Measurements from ENCODE around the gene KLHDC10.

The KLHDC10 gene

GRCh38 chr7:130148561-130148960 is 78.2 kb downstream of the KLHDC10 start:
- peak; percentile 37 for DNase-seq (ENCODE audit: low read depth)
- no peak for TF ChIP-seq CTCF (IDR thresholded peaks at IDR 0.05; ENCODE audit: low read length, missing control alignments)

GRCh38 chr7:130149281-130150139 is 79.2 kb downstream of the KLHDC10 start:
- TF ChIP-seq CTCF (IDR thresholded peaks at IDR 0.05; ENCODE audit: low read length, missing control alignments) = no peak
- DNase-seq (ENCODE audit: low read depth) = no peak

More at GRCh38 chr7:130148561-130148960, 78.2 kb downstream of the KLHDC10 start:
- H3K4me3 ChIP-seq (replicated peaks; ENCODE audit: low read depth, low read length) = no peak overlapping the region

DNA sequence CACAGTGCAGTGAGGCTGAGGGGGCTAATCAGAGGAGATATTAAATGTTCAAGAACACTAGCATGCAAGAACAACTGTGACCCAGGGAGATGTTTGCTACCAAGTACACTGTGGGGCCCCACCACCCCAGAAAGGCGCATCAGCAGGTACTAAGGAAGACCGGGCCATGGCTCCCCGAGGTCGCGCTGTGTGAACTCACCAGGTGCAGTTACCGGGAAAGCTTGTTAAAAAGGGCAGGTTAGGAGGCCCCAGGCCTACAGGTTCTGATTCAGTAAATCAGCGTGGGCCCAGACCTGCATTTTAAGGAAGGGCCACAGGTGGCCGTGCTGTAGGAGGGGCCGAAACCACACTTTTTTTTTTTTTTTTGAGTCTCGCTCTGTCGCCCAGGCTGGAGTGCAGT is 80.3 kb downstream of the KLHDC10 start:
- no peak overlapping the region for H3K4me3 ChIP-seq (replicated peaks; ENCODE audit: low read depth, low read length)
- no peak for TF ChIP-seq CTCF (IDR thresholded peaks at IDR 0.05; ENCODE audit: low read length, missing control alignments)
- DNase-seq (ENCODE audit: low read depth) = no peak

More at GRCh38 chr7:130149281-130150139, 79.2 kb downstream of the KLHDC10 start:
- H3K4me3 ChIP-seq (replicated peaks; ENCODE audit: low read depth, low read length) = no peak overlapping the region

DNA sequence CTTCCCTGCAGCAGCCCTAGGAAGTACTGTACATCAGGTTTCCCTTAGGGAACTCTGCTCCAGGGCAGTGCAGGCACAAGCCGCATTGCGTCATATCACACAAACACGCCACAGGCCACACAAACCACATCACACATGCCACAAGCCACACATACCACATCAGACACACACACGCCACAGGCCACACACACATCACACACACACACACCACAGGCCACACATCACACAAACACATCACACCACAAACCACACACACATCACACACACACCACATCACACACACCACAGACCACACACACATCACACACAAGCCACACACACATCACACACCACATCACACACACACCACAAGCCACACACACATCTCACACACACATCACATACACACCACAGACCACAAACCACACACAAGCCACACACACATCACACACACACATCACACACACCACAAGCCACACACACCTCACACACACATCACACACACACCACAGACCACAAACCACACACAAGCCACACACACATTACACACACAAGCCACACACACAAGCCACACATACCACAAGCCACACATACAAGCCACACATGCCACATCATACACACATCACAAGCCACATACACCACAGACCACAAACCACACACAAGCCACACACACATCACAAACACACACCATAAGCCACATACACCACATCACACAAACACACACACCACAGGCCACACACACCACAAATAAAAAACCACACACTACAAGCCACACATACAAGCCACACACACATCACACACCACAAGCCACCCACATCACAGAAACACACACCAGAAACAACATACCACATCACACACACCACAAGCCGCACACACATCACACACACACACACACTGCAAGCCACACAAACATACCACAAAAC is 81.5 kb downstream of the KLHDC10 start:
- no peak for TF ChIP-seq CTCF (IDR thresholded peaks at IDR 0.05; ENCODE audit: low read length, missing control alignments)
- peak; percentile 38 for DNase-seq (ENCODE audit: low read depth)
- no peak overlapping the region for H3K4me3 ChIP-seq (replicated peaks; ENCODE audit: low read depth, low read length)

DNA sequence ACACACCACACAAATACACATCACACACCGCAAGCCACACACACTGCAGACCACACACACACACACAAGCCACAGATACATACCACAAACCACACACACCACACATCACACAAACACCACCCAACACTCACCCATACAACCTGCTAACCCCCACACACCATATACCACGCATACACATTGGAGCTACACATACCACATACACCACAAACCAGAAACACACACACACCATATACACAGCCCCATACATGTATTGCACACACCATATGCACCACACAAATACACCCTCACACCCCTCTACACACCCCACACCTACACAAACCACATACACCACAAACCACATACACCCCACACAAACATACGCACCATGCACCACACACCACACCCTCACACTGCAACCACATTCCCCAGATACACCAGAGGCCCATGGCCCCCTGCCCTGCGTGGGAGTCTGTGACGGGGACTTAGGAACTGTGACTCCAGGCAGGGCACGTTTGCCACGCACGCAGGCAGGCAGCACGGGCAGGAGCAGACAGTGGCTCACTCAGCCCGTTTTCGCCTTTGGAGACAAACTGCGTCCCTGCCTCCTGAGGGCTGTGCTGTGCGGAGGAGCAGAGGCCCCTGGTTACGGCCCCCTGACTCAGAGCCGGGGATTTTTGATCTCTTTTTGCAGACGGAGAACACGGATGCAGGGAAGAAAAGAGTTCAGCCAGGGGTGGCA is 82.3 kb downstream of the KLHDC10 start:
- H3K4me3 ChIP-seq (replicated peaks; ENCODE audit: low read depth, low read length) = no peak overlapping the region
- DNase-seq (ENCODE audit: low read depth) = peak; percentile 51
- no peak for TF ChIP-seq CTCF (IDR thresholded peaks at IDR 0.05; ENCODE audit: low read length, missing control alignments)

- no peak overlapping the region for H3K4me3 ChIP-seq (replicated peaks; ENCODE audit: low read depth, low read length)
- no peak for DNase-seq (ENCODE audit: low read depth)
- TF ChIP-seq CTCF (IDR thresholded peaks at IDR 0.05; ENCODE audit: low read length, missing control alignments) = no peak
These were observed 83.0 kb downstream of the KLHDC10 start for GRCh38 chr7:130153211-130153908.

Data from fibroblast of pulmonary artery (primary cell).